GM12891 (cell line): ENCODE data around the gene TP73.

Source experiments
- DNase-seq: peaks from one replicate; pipeline ENCODE4 v3.0.0; 2011; ENCODE audit warnings: low spot score; ENCODE audit not compliant: insufficient read length
- FAIRE-seq: peaks from 2 replicates; lab custom pipeline; 2011; peaks lifted over from hg19 to GRCh38; lab: Jason Lieb, UNC
- PAX5 ChIP-seq: IDR thresholded peaks from 2 replicates; pipeline ENCODE4 v1.6.1; 2011; ENCODE audit warnings: low read length, moderate library complexity, mild to moderate bottlenecking; ENCODE audit not compliant: insufficient read depth, severe bottlenecking
- POLR2A ChIP-seq: IDR thresholded peaks from 2 replicates; pipeline ENCODE4 v1.6.1; 2011; ENCODE audit warnings: low read depth, low read length, control low read depth
- POLR2AphosphoS5 ChIP-seq: IDR thresholded peaks from 2 replicates; pipeline ENCODE4 v1.6.1; 2011; ENCODE audit warnings: low read depth, low read length, control low read depth
- POU2F2 ChIP-seq: IDR thresholded peaks from 2 replicates; pipeline ENCODE4 v1.6.1; 2011; ENCODE audit warnings: low read depth, mild to moderate bottlenecking, control low read depth, low read length, moderate library complexity
- SPI1 ChIP-seq: IDR thresholded peaks from 2 replicates; pipeline ENCODE4 v1.6.1; 2011; ENCODE audit warnings: low read depth, low read length, control low read depth
- TAF1 ChIP-seq: IDR thresholded peaks from 2 replicates; pipeline ENCODE4 v1.6.1; 2011; ENCODE audit warnings: low read depth, low read length, control low read depth

TP73 gene

DNA sequence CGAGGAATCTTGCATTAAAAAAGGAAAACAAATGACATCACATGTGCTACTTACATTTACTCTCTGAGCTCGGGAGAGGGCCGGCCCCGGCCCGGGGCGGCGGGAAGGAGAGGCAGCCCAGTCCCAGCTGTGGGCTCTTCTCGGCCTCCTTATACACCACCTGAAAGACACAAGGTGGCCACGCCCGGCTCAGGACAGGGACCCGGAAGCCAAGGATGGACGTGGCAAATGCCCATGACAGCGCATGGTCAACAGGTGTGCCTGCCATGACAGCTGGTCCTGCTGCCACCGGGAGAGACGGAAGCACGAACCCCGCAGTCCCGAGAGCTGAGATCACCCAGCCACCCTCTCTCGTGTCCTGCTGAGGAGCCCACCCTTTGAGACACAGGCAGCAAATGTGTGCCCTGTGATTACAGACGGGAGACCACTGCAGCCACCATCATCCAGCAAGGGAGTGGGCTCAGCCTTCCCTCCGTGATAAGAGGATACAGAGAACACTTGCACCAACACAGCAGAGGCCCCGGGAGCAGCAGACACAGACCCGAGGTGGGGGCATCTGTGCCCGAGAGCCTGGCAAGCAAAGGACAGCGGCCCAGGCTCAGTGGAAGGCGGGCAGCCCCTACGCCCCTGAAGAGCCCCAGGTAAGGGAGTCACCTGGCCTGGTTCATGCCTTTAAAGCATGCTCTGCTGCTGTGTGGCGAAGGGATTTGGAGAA lies 18.8 kb upstream of the TP73 start:
- DNase-seq (no peak), FAIRE-seq (no peak)
- TF ChIP-seq POU2F2 (no peak), PAX5 (no peak), TAF1 (no peak), POLR2AphosphoS5 (no peak), SPI1 (no peak), POLR2A (no peak)

DNA sequence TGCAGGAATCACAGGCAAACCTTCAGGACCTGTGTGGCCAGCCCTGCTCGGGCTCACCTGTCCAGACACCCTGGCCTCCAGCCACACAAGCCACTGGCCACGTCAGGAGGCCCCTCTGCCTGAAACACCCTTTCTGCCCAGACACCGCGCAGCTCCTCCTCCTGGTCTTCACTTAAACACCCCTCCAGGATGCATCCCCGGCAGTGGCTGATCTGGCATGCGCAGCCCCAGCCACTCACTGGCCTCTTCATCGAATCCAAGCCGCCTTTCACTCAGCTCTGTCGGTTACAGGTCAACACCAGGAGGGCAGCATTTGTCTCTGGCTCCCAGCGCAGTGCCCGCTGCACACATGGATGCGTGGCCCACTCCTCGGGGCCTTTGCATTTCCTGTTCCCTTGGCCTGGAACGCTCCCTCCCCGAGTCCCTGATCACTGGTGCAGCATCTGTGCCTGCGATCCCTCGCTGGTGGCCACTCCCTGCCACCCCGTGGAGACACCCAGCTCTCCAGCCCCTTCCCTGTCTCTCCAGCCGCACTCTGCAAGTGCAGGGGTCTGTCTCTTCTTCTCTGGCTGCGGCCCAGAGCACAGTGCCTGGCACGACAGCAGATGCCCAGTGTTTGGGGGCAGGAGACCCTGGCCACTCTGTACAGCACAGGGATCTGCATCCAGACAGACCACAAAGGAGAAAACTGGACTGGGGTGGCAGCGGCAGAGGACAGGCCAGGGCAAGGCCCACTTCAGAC lies 18.1 kb upstream of the TP73 start:
- FAIRE-seq (no peak), DNase-seq (no peak)
- TF ChIP-seq SPI1 (no peak), PAX5 (no peak), POLR2A (no peak), POU2F2 (no peak), TAF1 (no peak), POLR2AphosphoS5 (no peak)

DNA sequence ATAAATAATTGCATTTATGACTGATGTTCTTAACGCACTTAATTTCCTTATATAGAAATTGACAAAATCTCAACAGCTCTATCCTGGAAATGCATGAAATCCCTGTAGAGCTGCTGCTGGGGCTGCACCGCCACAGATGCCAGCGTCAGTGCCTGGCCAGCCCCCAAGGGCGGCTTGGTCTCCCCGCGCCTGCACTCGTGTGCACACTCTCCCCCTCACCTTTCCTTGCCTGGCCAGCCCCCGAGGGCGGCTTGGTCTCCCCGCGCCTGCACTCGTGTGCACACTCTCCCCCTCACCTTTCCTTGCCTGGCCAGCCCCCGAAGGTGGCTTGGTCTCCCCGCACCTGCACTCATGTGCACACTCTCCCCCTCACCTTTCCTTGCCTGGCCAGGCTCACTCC lies 16.2 kb upstream of the TP73 start:
- no peak for TF ChIP-seq POU2F2
- TF ChIP-seq POLR2AphosphoS5: no peak
- TF ChIP-seq TAF1: no peak
- no peak for TF ChIP-seq SPI1
- TF ChIP-seq POLR2A: no peak
- TF ChIP-seq PAX5: no peak
- no peak for DNase-seq
- FAIRE-seq: no peak

DNA sequence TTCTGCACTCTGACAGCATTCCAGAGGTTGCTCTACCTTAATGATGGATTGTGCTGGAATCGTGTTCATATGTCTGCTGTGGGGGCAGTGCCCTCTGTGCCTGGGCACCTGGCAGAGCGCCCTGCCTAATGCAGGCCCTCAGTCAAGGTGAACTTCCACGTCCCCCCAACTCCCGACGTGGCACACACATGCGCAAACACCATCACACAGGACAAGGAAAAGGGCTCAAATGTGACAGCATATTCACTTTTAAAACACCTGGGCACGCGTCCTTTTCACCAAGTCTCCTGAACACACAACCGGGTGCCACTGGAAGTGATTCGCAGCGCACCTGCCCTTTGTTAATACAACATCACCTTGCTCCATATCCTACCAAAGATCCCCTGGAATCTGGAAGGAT lies 15.8 kb upstream of the TP73 start:
- TF ChIP-seq PAX5 (no peak), POU2F2 (no peak), POLR2A (no peak), TAF1 (no peak), SPI1 (no peak), POLR2AphosphoS5 (no peak)
- no peak for DNase-seq
- no peak for FAIRE-seq

DNA sequence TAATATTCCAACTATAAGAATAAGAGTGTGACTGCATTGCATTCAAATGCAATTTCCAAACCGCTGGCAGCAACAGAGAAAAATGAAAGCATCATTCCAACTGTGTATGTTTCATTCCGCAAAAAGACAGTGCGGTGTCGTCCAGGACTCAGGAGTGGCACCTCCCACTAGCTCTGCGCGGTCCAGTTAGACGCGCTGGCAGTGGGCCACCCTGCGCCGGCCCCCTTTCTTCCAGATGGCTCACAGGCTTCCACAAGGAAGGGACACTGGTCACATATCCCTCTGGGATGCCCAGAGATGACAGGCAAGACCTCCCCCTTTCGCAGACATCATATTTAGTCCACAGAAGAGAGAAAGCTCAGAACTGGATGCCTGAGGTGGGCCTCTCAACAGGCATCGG lies 14.3 kb upstream of the TP73 start:
- FAIRE-seq (no peak), DNase-seq (no peak)
- TF ChIP-seq POLR2A (no peak), POLR2AphosphoS5 (no peak), POU2F2 (no peak), TAF1 (no peak), SPI1 (no peak), PAX5 (no peak)

DNA sequence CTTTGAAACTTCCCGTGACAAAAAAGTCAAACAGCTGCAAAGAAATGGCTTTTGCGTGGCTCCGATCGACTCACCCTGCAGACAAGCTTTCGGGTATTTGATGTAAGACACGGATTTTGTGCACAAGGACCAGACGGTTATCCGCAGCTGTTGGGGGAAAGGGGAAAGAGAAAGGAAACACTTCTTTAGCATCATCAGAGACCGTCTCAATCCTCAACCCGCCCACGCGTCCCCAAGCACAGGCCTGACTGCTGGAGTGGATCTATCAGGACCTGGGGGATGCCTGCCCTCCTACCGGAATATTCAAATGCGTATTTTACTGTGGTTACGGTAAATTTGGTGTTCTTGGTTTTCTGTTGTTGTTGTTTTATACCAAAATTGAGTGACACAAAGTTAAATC lies 13.6 kb upstream of the TP73 start:
- FAIRE-seq: no peak
- no peak for DNase-seq
- TF ChIP-seq POU2F2: peak; percentile 95
- no peak for TF ChIP-seq POLR2A

DNA sequence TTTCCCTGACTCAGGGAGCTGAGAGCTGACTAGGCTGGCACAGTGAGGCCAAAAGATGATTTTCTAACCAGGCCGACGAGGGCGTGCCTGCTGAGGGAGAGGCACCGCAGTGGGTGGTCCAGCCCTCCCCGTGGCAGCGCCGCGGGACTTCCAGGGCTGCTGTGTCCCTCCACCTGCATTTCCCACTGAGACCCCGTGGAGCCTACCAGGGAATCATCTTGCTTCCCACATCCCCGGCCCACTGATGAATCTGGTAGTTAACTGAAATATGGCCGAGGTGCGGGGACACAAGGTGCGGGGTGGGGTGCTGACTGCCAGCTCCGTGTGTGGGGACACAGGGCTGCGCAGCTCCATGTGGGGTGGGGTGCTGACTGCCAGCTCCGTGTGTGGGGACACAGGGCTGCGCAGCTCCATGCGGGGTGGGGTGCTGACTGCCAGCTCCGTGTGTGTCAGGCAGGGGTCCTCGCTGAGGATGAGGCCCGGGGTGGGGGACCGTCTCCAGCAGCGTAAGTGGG lies 12.9 kb upstream of the TP73 start:
- no peak for TF ChIP-seq PAX5
- no peak for TF ChIP-seq POLR2AphosphoS5
- no peak for TF ChIP-seq POLR2A
- no peak for TF ChIP-seq POU2F2
- no peak for TF ChIP-seq TAF1
- TF ChIP-seq SPI1: no peak
- no peak for FAIRE-seq
- no peak for DNase-seq

DNA sequence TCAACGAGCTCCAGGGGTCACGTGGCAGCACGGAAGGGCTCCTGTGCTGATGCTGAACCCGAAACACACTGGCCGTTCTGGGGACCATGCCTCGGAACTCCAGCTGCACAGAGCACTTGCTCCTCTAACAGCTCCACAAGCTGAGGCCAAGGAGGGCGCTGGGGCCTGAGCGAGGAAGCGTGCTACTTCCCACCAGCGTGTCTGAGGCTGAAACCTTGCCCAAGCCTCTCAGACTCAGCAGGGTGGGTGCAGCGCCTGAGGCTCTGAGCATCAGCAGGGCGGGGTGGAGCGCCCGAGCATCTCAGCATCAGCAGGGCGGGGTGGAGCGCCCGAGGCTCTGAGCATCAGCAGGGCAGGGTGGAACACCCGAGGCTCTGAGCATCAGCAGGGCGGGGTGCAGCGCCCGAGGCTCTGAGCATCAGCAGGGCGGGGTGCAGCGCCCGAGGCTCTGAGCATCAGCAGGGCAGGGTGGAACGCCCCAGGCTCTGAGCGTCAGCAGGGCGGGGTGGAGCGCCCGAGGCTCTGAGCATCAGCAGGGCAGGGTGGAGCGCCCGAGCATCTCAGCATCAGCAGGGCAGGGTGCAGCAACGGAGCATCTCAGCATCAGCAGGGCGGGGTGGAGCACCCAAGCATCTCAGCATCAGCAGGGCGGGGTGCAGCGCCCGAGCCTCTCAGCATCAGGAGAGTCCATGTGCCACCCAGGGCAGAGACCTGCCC lies 12.0 kb upstream of the TP73 start:
- no peak for FAIRE-seq
- TF ChIP-seq POLR2A (no peak), POLR2AphosphoS5 (no peak), SPI1 (no peak), TAF1 (no peak), PAX5 (no peak), POU2F2 (no peak)
- DNase-seq: no peak

DNA sequence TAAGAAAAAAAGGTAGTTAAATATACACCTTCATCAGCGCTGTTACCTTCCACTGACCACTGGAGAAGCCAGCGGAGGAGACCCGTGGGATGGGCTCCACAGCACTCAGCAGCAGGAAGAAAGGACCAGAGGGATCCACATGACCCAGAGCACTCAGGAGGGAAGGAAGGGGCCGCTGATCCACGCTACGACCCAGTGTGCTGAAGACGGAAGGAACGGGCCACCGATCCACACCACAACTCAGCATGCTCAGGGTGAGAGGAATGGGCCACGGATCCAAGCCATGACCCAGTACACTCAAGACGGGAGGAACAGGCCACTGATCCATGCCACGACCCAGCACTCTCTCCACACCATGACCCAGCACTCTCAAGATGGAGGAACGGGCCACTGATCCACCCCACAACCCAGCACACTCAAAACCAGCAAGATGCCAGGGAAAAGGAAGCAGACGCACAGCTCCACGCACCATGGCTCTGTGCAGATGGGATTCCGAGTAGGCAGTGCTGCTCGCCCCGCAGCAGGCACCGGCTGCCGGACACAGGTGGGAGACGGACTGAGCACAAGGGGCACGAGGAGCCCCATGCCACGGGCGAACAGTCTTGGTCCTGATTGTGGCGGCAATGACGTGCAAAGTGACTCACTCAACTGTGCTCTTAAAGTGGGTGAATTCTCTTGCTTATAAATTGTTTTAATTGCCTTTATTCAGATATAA lies 11.1 kb upstream of the TP73 start:
- FAIRE-seq (no peak), DNase-seq (no peak)
- TF ChIP-seq SPI1: no peak
- TF ChIP-seq POU2F2: no peak
- no peak for TF ChIP-seq POLR2AphosphoS5
- no peak for TF ChIP-seq POLR2A
- TF ChIP-seq PAX5: no peak
- TF ChIP-seq TAF1: no peak
